Posterior cingulate gyrus (tissue), 11 donors: Measurements from ENCODE around the gene OR4B1.

Source experiments
- DNase-seq, 10 donors: peaks; one replicate each; pipeline versions ENCODE4 v3.0.0 to v3.0.0-alpha.2; 2020 to 2021; ENCODE audit warnings: mixed read lengths in 3 of 10
- intact Hi-C: fragments of 100-400 bp; cut with DNase I; formaldehyde crosslinking; loops from one replicate; pipeline ENCODE4 v1.15.1; 2023

Gene OR4B1

DNA sequence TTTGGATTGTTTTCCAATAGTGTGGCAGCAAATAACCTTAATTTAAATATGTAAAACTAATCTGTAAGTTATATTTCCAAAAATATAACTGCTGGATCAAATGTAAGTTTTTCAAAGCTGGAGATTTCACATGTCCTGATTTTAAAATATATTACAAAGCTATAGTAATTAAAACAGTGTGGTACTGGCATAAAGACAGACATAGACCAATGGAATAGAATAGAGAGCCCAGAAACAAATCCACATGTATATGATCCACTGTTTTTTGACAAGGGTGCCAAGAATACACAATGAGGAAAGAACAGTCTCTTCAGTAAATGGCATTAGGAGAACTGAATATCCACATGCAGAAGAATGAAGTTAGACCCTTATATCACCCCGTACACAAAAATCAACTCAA lies 32.3 kb downstream of the OR4B1 start:
- no peak for DNase-seq
- intact Hi-C loops = no loop called here

- intact Hi-C loops = no loop called here
- DNase-seq = no peak
These were observed 45.0 kb downstream of the OR4B1 start for GRCh38 chr11:48261600-48261999.

DNA sequence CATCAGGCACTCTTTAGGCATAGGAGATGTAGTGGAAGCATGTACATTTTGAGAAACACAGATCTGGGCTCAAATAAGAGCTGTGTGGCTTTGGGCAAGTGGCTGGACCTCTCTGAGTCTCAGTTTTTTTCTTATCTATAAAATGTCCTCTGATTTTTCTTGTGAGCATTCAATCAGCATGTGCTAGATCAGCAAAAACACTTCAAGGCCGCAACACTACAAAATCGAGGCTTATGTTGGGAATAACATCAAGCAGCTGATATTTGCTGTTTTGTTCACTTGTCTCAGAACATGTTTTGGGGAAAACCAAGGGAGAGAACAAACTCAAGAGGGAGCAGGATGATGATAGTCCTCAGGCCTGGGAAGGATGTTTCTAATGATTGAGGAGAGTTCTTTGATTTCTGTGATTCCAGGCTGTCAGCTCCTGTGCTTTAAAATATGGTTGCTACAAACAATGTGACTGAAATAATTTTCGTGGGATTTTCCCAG lies 46.9 kb downstream of the OR4B1 start, which contains the start of gene OR4X1:
TSS of gene OR4X1 (plus strand) at position 439 of the 489 bp plus-strand sequence. CDS start at position 439, 0 bp downstream.
- DNase-seq = no peak
- intact Hi-C loops = no loop called here
